ENCODE results near the gene OR51B6.
"Not testable (repeated sequence)": the region's sequence is repeated elsewhere in the genome, so short reads cannot be mapped to it uniquely, and the experiment has no call there.

The OR51B6 gene
- 0 to 0.22 (median 0) reads per million in 17 experiments for total RNA-seq

GRCh38 chr11:5351208-5351607, at the start of gene OR51B6:
Gene OR51B6, plus strand, starts transcription at chr11:5351508. Its CDS starts 0 bp downstream, at chr11:5351508.
- no peak for DNase-seq

GRCh38 chr11:5301846-5302245, 49.5 kb upstream of the OR51B6 start, which contains the start of gene OR51B4:
Gene OR51B4, minus strand, starts transcription at chr11:5301946. Its CDS starts 0 bp downstream, at chr11:5301946.
- no peak for DNase-seq

GRCh38 chr11:5303626-5304025, 47.7 kb upstream of the OR51B6 start:
- DNase-seq: no peak

- DNase-seq: no peak
These were observed 47.3 kb upstream of the OR51B6 start for GRCh38 chr11:5304046-5304445.

- no peak for DNase-seq
These were observed 43.9 kb upstream of the OR51B6 start for GRCh38 chr11:5307256-5308019.

- no peak for DNase-seq
These were observed 40.9 kb upstream of the OR51B6 start for GRCh38 chr11:5310423-5310822.

GRCh38 chr11:5313326-5314023, 37.8 kb upstream of the OR51B6 start:
- not testable (repeated sequence) for DNase-seq

GRCh38 chr11:5317292-5317691, 34.0 kb upstream of the OR51B6 start:
- DNase-seq: no peak

GRCh38 chr11:5324197-5324596, 27.1 kb upstream of the OR51B6 start, which contains the start of gene OR51B2:
Gene OR51B2, minus strand, starts transcription at chr11:5324297. Its CDS starts 0 bp downstream, at chr11:5324297.
- DNase-seq: no peak

- DNase-seq: no peak
These were observed 16.1 kb upstream of the OR51B6 start for GRCh38 chr11:5335170-5335569.

GRCh38 chr11:5336331-5336730, 15.0 kb upstream of the OR51B6 start:
- no peak for DNase-seq

GRCh38 chr11:5337253-5337652, 14.1 kb upstream of the OR51B6 start:
- DNase-seq: not testable (repeated sequence)

GRCh38 chr11:5339771-5340322, 11.5 kb upstream of the OR51B6 start:
- DNase-seq: no peak

- no peak for DNase-seq
These were observed 7.6 kb upstream of the OR51B6 start, which contains the start of gene OR51B5 for GRCh38 chr11:5343474-5344335. Gene OR51B5, minus strand, starts transcription at chr11:5343524. Its CDS starts 0 bp downstream, at chr11:5343524.

- DNase-seq: no peak
These were observed 5.5 kb upstream of the OR51B6 start for GRCh38 chr11:5345831-5346230.

- DNase-seq: no peak
These were observed 2.6 kb upstream of the OR51B6 start for GRCh38 chr11:5348551-5349194.

- DNase-seq: no peak
These were observed 1.8 kb upstream of the OR51B6 start for GRCh38 chr11:5349550-5349949.

- DNase-seq: not testable (repeated sequence)
These were observed 4.7 kb downstream of the OR51B6 start for GRCh38 chr11:5356031-5356430.

- no peak for DNase-seq
These were observed 10.8 kb downstream of the OR51B6 start for GRCh38 chr11:5362017-5362625.

GRCh38 chr11:5363679-5364078, 12.4 kb downstream of the OR51B6 start:
- no peak for DNase-seq

- no peak for DNase-seq
These were observed 12.9 kb downstream of the OR51B6 start for GRCh38 chr11:5364214-5364613.
